HG03196 (cell line): ENCODE data around the gene RCOR1.

Experiments
- ATAC-seq: cut with Tn5 transposase; IDR thresholded peaks from one replicate; pipeline ENCODE4 v1.9.1; 2021; ENCODE audit not compliant: unreplicated experiment

Gene RCOR1

GRCh38 chr14:102708494-102708893 lies 116.0 kb downstream of the RCOR1 start:
- ATAC-seq, result no peak

DNA sequence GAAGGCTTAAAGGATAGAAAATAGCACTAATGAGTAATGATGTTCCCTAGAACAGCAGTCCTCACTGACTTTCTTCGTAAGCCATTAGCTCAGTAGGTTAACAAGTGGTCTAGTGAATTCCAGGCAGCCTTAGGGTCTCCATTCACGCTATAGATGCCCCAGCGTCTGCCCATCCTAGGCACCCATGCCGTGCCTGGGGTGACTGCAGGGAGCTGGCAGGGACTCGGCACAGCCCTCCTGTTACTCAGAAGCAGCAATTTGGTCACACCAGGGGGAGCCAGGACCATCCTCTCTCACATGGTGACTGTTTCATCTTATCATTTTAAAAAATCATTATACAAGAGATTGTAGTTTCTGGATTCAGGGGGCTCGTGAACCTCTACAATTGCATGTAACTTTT lies 118.8 kb downstream of the RCOR1 start:
- no peak for ATAC-seq

DNA sequence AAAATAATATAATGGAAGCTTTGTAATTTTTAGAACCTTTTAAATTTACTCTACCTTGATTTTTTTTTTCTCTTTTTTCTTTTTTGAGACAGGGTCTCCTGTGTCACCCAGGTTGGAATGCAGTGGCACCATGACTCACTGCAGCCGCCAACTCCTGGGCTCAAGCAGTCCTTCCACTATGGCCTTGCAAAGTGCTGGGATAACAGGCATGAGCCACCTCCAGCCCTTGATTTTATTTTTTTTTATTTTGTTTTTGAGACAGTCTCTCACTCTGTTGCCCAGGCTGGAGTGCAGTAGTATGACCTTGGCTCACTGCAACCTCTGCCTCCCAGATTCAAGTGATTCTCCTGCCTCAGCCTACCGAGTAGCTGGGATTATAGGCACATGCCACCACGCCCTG lies 119.5 kb downstream of the RCOR1 start:
- ATAC-seq, result no peak

DNA sequence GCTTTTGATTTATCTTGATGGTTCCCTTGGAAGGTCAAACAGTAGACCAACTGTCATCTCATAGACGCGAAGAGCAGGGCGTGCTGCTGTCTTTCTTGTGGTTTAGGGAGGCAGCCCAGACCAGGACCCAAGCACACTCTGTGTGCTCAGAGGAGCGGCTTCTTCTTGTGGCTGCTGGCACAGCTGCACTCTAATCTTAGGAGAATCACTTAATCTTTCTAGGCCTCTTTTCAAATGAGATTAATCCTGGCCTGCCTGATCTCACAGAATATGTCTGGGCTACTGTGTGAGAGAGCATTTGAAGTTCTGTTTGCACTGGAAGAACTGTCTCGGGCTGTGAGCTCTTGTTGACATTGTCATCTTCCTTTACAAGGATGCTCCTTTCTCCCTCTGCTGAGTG lies 124.8 kb downstream of the RCOR1 start:
- ATAC-seq, result no peak

- ATAC-seq, result no peak
Observed at GRCh38 chr14:102722646-102723045, 130.2 kb downstream of the RCOR1 start.

DNA sequence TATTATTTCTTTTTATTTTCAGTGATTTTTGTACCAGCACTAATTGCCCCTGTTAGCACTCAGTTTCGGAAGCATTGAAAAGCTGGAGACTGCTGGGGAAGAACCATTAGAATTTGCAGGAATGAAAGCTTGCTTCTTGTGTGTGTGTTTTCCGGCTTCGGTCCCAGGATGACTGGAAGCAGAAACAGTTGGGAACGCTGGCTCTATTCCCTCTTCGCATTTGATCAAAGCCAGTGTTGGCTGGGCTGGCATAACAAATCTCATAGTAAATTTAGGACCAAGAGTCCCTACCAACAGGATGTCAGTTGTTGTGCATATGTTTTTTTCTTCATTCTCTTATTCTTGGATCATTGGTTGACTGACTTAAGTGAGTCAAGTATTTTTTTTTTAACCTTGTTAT lies 131.2 kb downstream of the RCOR1 start:
- no peak for ATAC-seq

- ATAC-seq, result no peak
Observed at GRCh38 chr14:102726191-102726949, 133.9 kb downstream of the RCOR1 start.

DNA sequence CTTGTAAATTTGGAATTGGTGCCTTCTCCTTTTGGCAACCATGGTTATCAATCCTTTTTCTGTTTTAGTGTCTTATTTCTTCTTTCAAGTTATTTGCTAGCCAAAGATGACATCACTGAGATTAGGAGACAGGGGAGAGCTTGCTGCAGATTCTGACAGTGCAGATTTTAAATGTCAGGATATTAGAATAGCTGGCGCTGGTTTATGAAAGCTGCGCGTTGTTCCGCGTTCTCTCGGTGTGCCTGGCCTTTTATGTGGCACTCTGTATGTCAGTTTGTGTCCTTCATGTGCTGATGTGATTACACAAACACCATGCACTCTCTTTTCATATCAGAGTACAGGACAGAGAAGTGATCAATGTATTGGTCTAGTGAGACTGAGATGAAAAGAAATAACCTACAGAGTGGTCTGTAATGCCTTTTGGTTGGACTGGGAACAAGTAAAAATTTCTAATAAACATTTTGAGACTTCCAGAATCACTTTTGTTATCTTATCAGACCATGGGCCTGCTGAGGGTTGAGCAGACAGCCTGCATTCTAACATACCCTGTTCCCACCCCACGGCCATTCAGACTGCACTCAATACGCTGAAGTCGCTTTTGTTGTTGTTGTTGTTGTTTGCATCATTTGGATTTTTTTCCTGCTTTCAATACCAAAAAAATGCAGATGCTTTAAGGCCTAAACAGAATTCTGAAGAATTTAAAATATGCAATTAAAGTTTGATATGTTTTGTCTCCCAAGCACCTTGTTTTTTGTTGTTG lies 135.1 kb downstream of the RCOR1 start:
- ATAC-seq, result no peak

DNA sequence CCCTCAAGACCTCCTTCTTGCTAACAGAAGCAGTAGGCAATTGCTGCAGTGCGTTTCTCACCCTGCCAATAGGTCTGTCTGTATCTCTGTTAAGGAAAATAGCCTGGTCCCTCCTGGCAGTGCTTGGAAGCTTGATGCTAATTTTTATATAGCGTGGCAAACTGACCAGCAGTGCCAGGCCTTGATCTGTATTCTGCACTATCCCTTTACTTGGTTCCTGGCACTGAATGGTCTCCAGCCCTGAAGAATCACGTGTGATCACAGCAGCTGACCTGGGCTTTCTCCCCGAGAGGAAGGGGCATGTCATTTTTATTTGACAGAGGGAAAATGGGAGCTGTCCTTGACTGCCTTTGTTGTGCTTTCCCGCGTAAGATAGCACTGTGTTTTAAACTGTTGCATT lies 136.1 kb downstream of the RCOR1 start:
- no peak for ATAC-seq

DNA sequence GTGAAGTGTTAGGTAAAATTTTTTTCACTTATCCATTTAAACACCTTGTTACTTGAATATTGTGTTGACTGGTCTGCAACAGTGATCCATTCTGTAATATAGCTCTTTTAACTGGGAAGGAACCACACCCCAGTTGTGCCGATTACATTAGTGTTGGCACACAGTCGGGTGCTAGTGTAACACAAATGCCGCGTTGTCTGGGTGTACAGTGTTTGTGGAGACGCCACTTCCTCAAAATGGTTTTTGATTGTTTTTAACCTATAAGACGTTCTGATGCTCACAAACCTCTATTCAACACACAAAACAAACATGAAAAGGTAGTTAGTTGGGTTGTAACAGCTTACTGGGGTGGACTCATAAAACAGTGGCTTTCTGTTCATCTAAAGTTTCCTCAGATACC lies 136.8 kb downstream of the RCOR1 start:
- ATAC-seq, result no peak

GRCh38 chr14:102729825-102730224 lies 137.4 kb downstream of the RCOR1 start:
- no peak for ATAC-seq

GRCh38 chr14:102731101-102731870 lies 138.8 kb downstream of the RCOR1 start:
- no peak for ATAC-seq

GRCh38 chr14:102731871-102732800 lies 139.7 kb downstream of the RCOR1 start:
- ATAC-seq, result no peak

GRCh38 chr14:102732924-102733323 lies 140.5 kb downstream of the RCOR1 start:
- ATAC-seq, result no peak

DNA sequence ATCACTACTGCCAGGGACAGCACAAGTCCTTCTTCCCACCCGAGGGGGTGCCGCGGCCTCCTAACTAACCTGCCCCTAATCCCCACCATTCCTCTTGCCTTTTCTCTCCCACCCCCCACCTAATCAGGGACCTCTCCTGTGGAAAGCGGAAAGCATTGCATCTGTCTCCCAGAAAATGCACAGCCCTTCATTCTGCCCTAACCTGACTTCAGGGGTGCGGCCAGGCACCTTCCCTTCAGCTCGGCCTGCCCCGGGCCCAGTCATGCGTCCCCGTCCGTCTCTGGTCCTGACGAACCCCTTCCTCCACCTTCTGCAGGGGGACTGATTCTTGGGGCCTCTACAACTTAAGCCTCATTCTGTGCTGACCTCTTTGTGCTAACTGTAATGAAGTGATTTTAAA lies 140.9 kb downstream of the RCOR1 start:
- ATAC-seq, result no peak

DNA sequence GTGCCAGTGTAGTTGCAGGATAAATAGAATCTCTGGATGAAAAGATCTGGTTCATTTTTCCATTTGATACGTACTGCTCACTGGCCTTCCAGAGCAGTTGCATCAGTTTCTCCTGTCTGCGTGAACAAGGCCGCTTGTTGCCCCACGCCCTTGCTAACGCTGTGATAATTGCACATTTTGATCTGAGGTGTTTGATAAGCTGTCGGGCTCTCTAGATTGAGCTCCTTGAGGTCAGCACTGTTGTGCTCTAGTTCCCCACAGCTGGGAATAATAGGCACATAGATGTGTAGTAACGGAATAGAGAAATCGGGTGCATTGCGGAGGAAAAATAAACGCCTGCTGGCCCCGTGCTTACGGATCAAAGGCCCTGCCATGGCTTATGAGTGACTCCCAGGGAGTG lies 142.0 kb downstream of the RCOR1 start:
- ATAC-seq, result no peak

DNA sequence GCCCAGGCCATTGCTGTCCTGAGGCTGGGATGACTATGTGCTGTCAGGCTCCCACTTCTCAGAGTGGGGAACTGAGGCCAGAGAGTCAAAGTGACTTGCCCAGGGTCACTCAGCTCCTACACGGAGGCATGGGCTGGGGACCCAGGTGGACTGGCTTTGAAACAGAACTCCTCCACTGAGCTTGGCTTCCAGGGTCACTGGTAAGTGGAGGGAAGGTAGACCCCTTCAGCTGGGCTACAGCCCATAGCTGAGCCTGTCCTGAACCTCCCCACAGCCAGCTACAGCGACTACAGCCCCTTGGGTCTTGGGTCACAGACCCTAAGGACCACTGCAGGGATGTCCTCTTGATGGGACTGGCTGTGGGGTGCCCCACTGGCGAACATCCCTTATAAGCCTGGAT lies 144.5 kb downstream of the RCOR1 start:
- ATAC-seq, result no peak

- no peak for ATAC-seq
Observed at GRCh38 chr14:102737402-102738372, 145.2 kb downstream of the RCOR1 start.

GRCh38 chr14:102738373-102739189 lies 146.1 kb downstream of the RCOR1 start:
- no peak for ATAC-seq
